HG03432 (cell line): ENCODE measurements around the gene PHKG2.
A peak's percentile ranks its signal among the peaks of the same experiment; 100 is the strongest.

Source experiments
- ATAC-seq: cut with Tn5 transposase; IDR thresholded peaks from one replicate; pipeline ENCODE4 v1.9.1; 2021; ENCODE audit warnings: mild to moderate bottlenecking, moderate library complexity; ENCODE audit not compliant: unreplicated experiment

Gene PHKG2

GRCh38 chr16:30755955-30756780, 7.9 kb downstream of the PHKG2 start:
- ATAC-seq, result no peak

GRCh38 chr16:30756781-30757100, 8.5 kb downstream of the PHKG2 start:
- ATAC-seq, result no peak

- ATAC-seq, result no peak
Measured at GRCh38 chr16:30757316-30757715, 9.1 kb downstream of the PHKG2 start.

- ATAC-seq, result no peak
Measured at GRCh38 chr16:30758988-30759491, 10.8 kb downstream of the PHKG2 start.

GRCh38 chr16:30760001-30760559, 11.9 kb downstream of the PHKG2 start:
- no peak for ATAC-seq

GRCh38 chr16:30760577-30761426, 12.6 kb downstream of the PHKG2 start:
- no peak for ATAC-seq

- ATAC-seq, result peak; percentile 39
Measured at GRCh38 chr16:30761427-30761927, 13.3 kb downstream of the PHKG2 start.

- ATAC-seq, result peak; percentile 87
Measured at GRCh38 chr16:30761928-30762902, 14.0 kb downstream of the PHKG2 start, which contains the start of the genes CFAP119 and RNF40. CFAP119 (minus strand) TSS chr16:30762062; CDS start chr16:30761748, 314 bp downstream. RNF40 (plus strand) TSS chr16:30762322; CDS start chr16:30762546, 224 bp downstream.

GRCh38 chr16:30762991-30763725, 14.9 kb downstream of the PHKG2 start:
- ATAC-seq, result no peak

- no peak for ATAC-seq
Measured at GRCh38 chr16:30764086-30764485, 15.9 kb downstream of the PHKG2 start.

GRCh38 chr16:30764816-30765465, 16.7 kb downstream of the PHKG2 start:
- no peak for ATAC-seq

- ATAC-seq, result no peak
Measured at GRCh38 chr16:30766206-30766932, 18.1 kb downstream of the PHKG2 start.

GRCh38 chr16:30766933-30767284, 18.7 kb downstream of the PHKG2 start:
- ATAC-seq, result no peak

- ATAC-seq, result no peak
Measured at GRCh38 chr16:30767767-30768465, 19.7 kb downstream of the PHKG2 start.

- ATAC-seq, result no peak
Measured at GRCh38 chr16:30768583-30769181, 20.5 kb downstream of the PHKG2 start.

GRCh38 chr16:30769379-30770089, 21.3 kb downstream of the PHKG2 start:
- no peak for ATAC-seq

GRCh38 chr16:30771726-30772125, 23.5 kb downstream of the PHKG2 start:
- no peak for ATAC-seq
